Measurements from ENCODE around the gene PSMC4. TPM values are rescaled to one million over a fixed set of nuclear protein-coding genes. Genes with fewer than 3 reads are reported as not detected.
A peak's percentile ranks its signal among the peaks of the same experiment; 100 is the strongest.

Gene PSMC4
- total RNA-seq, 4 donors from 2014 or later, result 46.4 to 83.4 (median 77.5) TPM

DNA sequence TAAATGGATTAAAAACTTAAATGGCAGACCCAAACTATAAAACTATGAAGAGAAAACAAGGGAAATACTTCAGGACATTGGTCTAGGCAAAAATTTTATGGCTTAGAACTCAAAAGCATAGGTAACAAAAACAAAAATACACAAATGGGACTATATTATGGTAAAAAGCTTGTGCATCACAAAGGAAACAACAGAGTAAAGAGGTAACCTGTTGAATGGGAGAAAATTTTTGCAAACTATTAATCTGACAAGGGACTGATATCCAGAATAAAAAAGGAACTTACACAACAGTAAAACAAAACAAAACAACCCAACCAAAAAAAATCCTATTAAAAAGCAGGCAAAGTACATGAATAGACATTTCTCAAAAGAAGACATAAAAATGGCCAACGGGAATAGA lies 16.6 kb downstream of the PSMC4 start:
- H3K4me1 ChIP-seq, result no peaks in the 10 kb centered on the region
- in situ Hi-C loops (cut with MboI; ENCODE audit: low pct_ligation_motif_present in 1 of 4, low pct_unique_long_range_greater_than_20kb in 1 of 4, low sequenced_read_pairs in 3 of 4), result no loop called here
- H3K4me3 ChIP-seq, result no peak overlapping the region
- DNase-seq, result no peak
- no peak overlapping the region for H3K27ac ChIP-seq
- intact Hi-C loops (cut with DNase I; ENCODE audit: low total_unique reads), result no loop called here
- peaks cover 21 to 27% of the 10 kb centered on the region in 2 donors for H3K9me3 ChIP-seq
- H3K36me3 ChIP-seq, result peaks cover 0 to 10% (median 4%) of the 10 kb centered on the region in 4 donors
- TF ChIP-seq CTCF (IDR thresholded peaks at IDR 0.05), result no peak
- TF ChIP-seq POLR2AphosphoS5 (IDR thresholded peaks at IDR 0.05), result no peak
- TF ChIP-seq POLR2A (IDR thresholded peaks at IDR 0.05), result no peak
- no peak for TF ChIP-seq EP300 (IDR thresholded peaks at IDR 0.05; ENCODE audit: low read depth)
- no peaks in the 10 kb centered on the region for H3K27me3 ChIP-seq
- whole genome bisulfite sequencing, 2 donors (ENCODE audit: low coverage in 1 of 2), result 100% methylated on average over 1 of the region's 1 CpG; no CpG with 5 or more reads in 1 of the 2 donors

DNA sequence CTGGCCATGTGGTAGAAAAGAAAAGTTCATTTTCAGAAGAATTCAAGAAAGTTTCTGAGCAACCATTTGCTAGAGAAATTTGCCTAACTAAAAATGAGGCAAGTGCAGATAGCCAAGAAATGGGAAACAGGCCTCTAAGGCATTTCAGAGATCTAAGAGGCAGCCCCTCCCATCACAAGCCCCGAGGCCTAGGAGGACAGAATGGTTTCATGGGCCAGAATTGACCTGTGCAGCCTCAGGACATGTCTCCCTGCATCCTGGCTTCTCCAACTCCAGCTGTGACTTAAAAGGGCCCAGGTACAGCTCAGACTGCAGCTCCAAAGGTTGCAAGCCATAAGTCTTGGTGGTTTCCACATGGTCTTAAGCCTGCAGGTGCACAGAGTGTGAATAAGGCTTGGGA lies 22.6 kb downstream of the PSMC4 start:
- 100% methylated on average over 1 of the region's 1 CpG; no CpG with 5 or more reads in 1 of the 2 donors for WGBS, 2 donors (ENCODE audit: low coverage in 1 of 2)
- in situ Hi-C loops (cut with MboI; ENCODE audit: low pct_ligation_motif_present in 1 of 4, low pct_unique_long_range_greater_than_20kb in 1 of 4, low sequenced_read_pairs in 3 of 4) (no loop called here), intact Hi-C loops (cut with DNase I; ENCODE audit: low total_unique reads) (loop anchor here (10.0 kb wide), 1 partner anchor 751 kb away; no protein-coding TSS in a partner anchor)
- no peaks in the 10 kb centered on the region for H3K36me3 ChIP-seq
- TF ChIP-seq POLR2AphosphoS5 (IDR thresholded peaks at IDR 0.05) (no peak), POLR2A (IDR thresholded peaks at IDR 0.05) (no peak), EP300 (IDR thresholded peaks at IDR 0.05; ENCODE audit: low read depth) (no peak), CTCF (IDR thresholded peaks at IDR 0.05) (no peak)
- no peaks in the 10 kb centered on the region for H3K27me3 ChIP-seq
- H3K27ac ChIP-seq, result no peak overlapping the region
- DNase-seq, result no peak
- no peak overlapping the region for H3K4me3 ChIP-seq
- H3K9me3 ChIP-seq, result no peaks in the 10 kb centered on the region
- peaks cover 10 to 16% (median 12%) of the 10 kb centered on the region in 4 donors for H3K4me1 ChIP-seq

GRCh38 chr19:39994361-39994760 lies 23.4 kb downstream of the PSMC4 start:
- peaks cover 10 to 16% (median 12%) of the 10 kb centered on the region in 4 donors for H3K4me1 ChIP-seq
- TF ChIP-seq EP300 (IDR thresholded peaks at IDR 0.05; ENCODE audit: low read depth) (no peak), POLR2A (IDR thresholded peaks at IDR 0.05) (no peak), CTCF (IDR thresholded peaks at IDR 0.05) (no peak), POLR2AphosphoS5 (IDR thresholded peaks at IDR 0.05) (no peak)
- in situ Hi-C loops (cut with MboI; ENCODE audit: low pct_ligation_motif_present in 1 of 4, low pct_unique_long_range_greater_than_20kb in 1 of 4, low sequenced_read_pairs in 3 of 4) (no loop called here), intact Hi-C loops (cut with DNase I; ENCODE audit: low total_unique reads) (loop anchor here (10.0 kb wide), 1 partner anchor 750 kb away; no protein-coding TSS in a partner anchor)
- no peaks in the 10 kb centered on the region for H3K27me3 ChIP-seq
- H3K9me3 ChIP-seq, result no peaks in the 10 kb centered on the region
- no peak for DNase-seq
- no peak overlapping the region for H3K27ac ChIP-seq
- no peaks in the 10 kb centered on the region for H3K36me3 ChIP-seq
- H3K4me3 ChIP-seq, result no peak overlapping the region

DNA sequence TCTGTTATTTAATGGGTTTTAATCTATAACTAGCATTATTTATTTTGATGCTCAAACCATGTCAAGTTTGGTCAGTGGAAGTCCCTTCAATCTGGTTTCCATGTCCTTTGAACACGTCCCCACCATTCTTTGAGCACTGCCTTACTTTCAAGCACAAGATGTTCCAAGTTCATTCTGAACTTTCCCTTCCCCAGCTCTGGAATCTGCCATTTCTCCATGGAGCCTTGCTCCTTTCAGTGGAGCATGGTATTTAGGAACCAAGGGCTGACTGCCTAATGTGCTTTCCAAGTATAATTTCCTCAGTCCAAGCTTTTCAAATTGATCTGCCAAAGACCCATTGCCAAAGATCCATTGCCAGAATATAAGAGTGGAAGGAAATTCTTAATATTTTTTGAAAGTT lies 24.8 kb downstream of the PSMC4 start:
- Histone ChIP-seq H3K4me1 (peaks cover 10 to 16% (median 12%) of the 10 kb centered on the region in 4 donors), H3K27me3 (no peaks in the 10 kb centered on the region), H3K27ac (no peak overlapping the region), H3K36me3 (no peaks in the 10 kb centered on the region), H3K9me3 (no peaks in the 10 kb centered on the region), H3K4me3 (peak overlapping the region in 1 of 4 donors; percentile 70)
- no peak for DNase-seq
- intact Hi-C loops (cut with DNase I; ENCODE audit: low total_unique reads) (loop anchor here (10.0 kb wide), 1 partner anchor 749 kb away; no protein-coding TSS in a partner anchor), in situ Hi-C loops (cut with MboI; ENCODE audit: low pct_ligation_motif_present in 1 of 4, low pct_unique_long_range_greater_than_20kb in 1 of 4, low sequenced_read_pairs in 3 of 4) (no loop called here)
- 60 to 73% methylated on average over 1 of the region's 1 CpG for WGBS, 2 donors (ENCODE audit: low coverage in 1 of 2)
- TF ChIP-seq POLR2AphosphoS5 (IDR thresholded peaks at IDR 0.05) (no peak), POLR2A (IDR thresholded peaks at IDR 0.05) (no peak), CTCF (IDR thresholded peaks at IDR 0.05) (no peak), EP300 (IDR thresholded peaks at IDR 0.05; ENCODE audit: low read depth) (no peak)
